SH-SY5Y (cell line): ENCODE measurements around the gene C11orf91.

Experiments
- GATA2 ChIP-seq: IDR thresholded peaks from 2 replicates; pipeline ENCODE4 v1.6.1; 2011; ENCODE audit warnings: mild to moderate bottlenecking, low read depth, low read length
- GATA3 ChIP-seq: IDR thresholded peaks from 2 replicates; pipeline ENCODE4 v1.6.1; 2011; ENCODE audit warnings: low read depth, mild to moderate bottlenecking, low read length, moderate library complexity

DNA sequence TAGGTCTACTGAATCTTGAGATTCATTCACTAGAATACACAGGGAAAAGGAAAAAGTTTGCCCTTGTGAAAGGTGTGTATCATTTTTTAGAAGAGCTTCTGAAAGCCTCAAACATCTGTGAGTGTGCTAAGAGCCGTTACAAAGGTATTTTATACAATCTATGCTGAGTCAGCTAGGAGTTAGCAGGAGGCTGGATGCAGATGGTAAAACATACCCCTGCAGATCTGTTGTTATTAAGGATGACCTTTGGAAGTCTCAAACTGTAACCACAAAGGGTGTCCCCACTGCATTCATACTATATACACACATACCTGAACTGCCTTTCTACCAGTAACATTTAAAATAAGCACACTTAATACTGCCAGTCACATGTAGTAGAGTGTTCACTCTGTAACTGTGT, 8.4 kb upstream of the C11orf91 start:
- no peak for TF ChIP-seq GATA2
- no peak for TF ChIP-seq GATA3
